Upper lobe of left lung (tissue), 4 donors: ENCODE results near the gene SLC35F3.

ENCODE experiments used
- POLR2A ChIP-seq, 4 donors: fragments of 450-650 bp; IDR thresholded peaks; one replicate each; pipeline ENCODE4 v1.5.1; 2016 to 2017; ENCODE audit warnings: antibody characterized with exemption in 4 of 4, mild to moderate bottlenecking in 2 of 4
- POLR2AphosphoS5 ChIP-seq, 2 donors: sonication (generic); formaldehyde crosslinking; IDR thresholded peaks; one replicate each; pipeline ENCODE4 v1.5.1; 2017; ENCODE audit warnings: antibody characterized with exemption in 2 of 2
- TF ChIP-seq, protein P1 (sequence below), 6 experiments: fragments of 450-650 bp in 4 of 6; fragments of 200-600 bp in 2 of 6; sonication (generic) in 2 of 6; IDR thresholded peaks; one replicate each; pipeline ENCODE4 v1.5.1; 2016 to 2019; ENCODE audit warnings: antibody characterized with exemption in 6 of 6

DNA sequence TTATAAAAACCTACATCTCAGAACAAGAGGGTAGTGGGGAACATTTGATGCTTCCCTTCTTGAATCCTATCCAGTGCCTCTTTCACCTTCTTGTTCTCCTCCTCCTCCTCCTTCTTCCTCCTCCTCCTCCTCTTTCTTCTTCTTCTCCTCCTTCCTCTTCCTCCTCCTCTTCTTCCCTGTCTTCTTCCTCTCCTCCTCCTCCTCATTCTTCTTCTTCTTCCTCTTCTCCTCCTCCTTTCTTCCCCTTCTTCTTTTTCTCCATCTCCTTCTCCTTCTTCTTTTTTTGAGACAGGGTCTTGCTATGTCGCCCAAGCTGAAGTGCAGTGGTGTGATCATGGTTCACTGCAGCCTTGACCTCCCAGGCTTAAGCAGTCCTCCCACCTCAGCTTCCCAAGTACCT is 31.9 kb downstream of the SLC35F3 start:
- TF ChIP-seq, protein P1, sequence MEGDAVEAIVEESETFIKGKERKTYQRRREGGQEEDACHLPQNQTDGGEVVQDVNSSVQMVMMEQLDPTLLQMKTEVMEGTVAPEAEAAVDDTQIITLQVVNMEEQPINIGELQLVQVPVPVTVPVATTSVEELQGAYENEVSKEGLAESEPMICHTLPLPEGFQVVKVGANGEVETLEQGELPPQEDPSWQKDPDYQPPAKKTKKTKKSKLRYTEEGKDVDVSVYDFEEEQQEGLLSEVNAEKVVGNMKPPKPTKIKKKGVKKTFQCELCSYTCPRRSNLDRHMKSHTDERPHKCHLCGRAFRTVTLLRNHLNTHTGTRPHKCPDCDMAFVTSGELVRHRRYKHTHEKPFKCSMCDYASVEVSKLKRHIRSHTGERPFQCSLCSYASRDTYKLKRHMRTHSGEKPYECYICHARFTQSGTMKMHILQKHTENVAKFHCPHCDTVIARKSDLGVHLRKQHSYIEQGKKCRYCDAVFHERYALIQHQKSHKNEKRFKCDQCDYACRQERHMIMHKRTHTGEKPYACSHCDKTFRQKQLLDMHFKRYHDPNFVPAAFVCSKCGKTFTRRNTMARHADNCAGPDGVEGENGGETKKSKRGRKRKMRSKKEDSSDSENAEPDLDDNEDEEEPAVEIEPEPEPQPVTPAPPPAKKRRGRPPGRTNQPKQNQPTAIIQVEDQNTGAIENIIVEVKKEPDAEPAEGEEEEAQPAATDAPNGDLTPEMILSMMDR (IDR thresholded peaks at IDR 0.05): no peak
- TF ChIP-seq POLR2A (IDR thresholded peaks at IDR 0.05) (no peak), POLR2AphosphoS5 (IDR thresholded peaks at IDR 0.05) (no peak)
